Mammary epithelial cell (primary cell): ENCODE results near the gene NPAS3.

Source experiments
- CTCF ChIP-seq, 2 donors: IDR thresholded peaks in 1 of 2; conservative IDR thresholded peaks in 1 of 2; 2 replicates each; pipeline ENCODE4 v1.5.1; 2011 to 2012; ENCODE audit warnings: inconsistent platforms in 2 of 2, low read length in 2 of 2, mild to moderate bottlenecking in 2 of 2, control low read depth in 1 of 2, low read depth in 1 of 2; ENCODE audit not compliant: insufficient read depth in 1 of 2; ENCODE audit errors: extremely low read depth in 1 of 2
- EZH2 ChIP-seq: IDR thresholded peaks from 2 replicates; pipeline ENCODE4 v1.6.1; 2012; ENCODE audit warnings: low read length, inconsistent platforms, borderline replicate concordance

- no peak for TF ChIP-seq EZH2
- no peak for TF ChIP-seq CTCF (conservative IDR thresholded peaks at IDR 0.05 in 1 of 2, IDR thresholded peaks at IDR 0.05 in 1 of 2; ENCODE audit: extremely low read depth in 1 of 2, insufficient read depth in 1 of 2, low read depth in 1 of 2, low read length in 2 of 2)
Observed at GRCh38 chr14:33685698-33686097, 747.0 kb downstream of the NPAS3 start.
